ENCODE measurements around the gene ERCC6L2.

GRCh38 chr9:95991326-95991725, 115.8 kb downstream of the ERCC6L2 start:
- TF ChIP-seq CTCF (IDR thresholded peaks at IDR 0.05; ENCODE audit: insufficient read depth, low read length, poor library complexity, severe bottlenecking) = no peak
- TF ChIP-seq EZH2phosphoT487 (conservative IDR thresholded peaks at IDR 0.05; ENCODE audit: low read length) = no peak

All from SU-DHL-6 (cell line).